Medulla oblongata (tissue), 1 donor: ENCODE measurements around the gene CALML5.

Experiments
- DNase-seq: peaks from one replicate; pipeline ENCODE4 v3.0.0-alpha.2; 2015; ENCODE audit errors: extremely low spot score

CALML5 gene

DNA sequence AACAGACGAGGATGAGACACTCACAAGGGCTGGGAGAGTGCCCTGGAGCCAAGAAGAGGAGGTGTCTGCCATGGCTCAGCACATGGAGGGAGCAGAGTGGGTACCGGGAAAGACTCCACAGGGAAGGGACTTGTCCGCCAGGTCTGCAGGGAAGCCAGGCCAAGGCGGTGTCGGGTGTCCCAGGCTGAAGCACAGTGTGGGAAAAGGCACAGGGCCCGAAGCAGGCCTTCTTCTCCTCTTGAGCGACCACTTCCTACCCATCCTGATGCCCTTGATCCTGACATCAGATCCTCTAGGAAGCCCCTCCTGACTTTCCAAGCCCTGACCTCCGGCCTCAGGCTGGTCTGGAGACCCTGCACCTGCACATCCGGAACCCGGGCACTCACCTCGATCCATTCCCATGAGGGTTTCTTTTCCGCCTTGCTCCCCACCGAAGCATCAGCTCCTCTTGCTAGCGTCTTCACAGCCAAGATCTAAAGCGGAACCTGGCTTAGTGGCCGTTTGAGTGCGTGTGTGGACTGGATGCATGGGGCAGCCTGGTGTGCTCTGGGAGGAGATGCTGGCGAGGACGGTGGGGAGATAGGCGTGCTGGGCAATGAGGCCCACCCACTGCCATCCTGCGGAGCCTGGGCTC lies 33.8 kb upstream of the CALML5 start:
- no peak for DNase-seq

DNA sequence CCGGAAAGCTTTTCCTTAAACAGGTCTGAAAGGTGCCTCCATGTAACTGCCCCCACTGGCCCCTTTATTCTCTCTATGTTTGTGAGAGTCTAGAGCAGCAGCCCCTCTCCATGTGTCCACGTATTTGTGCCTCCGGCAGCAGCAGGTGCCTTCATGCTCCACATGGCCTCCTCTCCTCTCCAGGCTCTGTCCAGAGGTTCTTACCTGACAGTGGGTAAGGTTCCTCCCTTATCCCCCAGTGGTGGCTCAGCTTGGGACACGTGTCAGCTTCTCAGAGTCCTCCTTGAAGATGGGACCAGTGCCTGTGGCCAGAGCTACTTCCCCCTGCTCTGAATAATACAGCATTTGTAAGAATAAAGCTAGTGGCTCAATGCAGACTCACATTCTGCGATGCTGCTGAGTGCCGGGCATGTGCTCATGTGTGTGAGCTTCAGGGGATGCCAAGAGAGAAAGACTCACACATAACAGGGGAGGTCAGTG lies 33.3 kb upstream of the CALML5 start:
- no peak for DNase-seq

DNA sequence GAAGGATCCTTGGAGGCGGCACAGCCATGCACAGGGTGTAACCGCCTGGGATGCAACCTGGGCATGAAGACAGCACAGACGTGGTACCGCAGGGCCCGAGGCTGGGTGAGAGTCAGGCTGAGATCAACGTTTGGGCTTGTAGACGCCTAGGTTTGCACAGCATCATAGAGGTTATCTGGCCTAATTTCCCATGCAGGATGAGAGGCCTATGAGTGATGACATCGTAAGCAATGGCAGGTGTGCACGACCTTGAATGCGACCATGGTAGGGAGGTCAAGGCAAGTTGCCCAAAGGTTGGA lies 32.9 kb upstream of the CALML5 start:
- no peak for DNase-seq

DNA sequence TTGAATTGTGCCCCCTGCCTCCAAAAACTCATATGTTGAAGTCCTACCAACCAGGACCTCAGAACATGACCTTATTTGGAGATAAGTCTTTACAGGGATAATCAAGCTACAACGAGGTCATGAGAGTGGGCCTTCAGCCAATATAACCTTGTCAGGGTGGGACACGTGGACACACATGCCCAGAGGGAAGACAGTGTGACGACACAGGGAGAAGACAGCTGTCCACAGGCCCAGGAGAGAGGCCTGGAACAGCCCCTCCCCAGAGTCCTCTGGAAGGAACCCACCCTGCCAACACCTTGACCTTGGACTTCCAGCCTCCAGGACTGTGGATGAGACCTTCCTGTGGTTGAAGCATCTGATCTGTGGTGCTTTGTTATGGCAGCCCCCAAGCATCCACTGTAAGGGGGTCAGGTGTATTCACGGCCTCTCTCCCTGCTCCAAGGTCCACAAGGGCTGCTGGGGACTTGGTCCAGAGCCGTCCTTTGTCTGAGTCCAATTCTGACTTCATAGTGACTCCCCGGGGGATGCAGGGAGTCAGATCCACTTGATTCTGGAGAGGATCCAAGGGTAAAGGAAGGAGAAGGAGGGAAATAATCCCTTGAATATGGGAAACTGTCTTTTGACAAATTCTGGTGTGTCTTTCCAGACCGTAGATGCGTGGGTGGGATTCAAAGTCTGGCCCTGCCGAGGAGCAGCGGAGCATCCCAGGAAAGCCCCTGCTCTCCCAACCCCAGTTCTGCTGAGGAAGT lies 32.4 kb upstream of the CALML5 start:
- no peak for DNase-seq

DNA sequence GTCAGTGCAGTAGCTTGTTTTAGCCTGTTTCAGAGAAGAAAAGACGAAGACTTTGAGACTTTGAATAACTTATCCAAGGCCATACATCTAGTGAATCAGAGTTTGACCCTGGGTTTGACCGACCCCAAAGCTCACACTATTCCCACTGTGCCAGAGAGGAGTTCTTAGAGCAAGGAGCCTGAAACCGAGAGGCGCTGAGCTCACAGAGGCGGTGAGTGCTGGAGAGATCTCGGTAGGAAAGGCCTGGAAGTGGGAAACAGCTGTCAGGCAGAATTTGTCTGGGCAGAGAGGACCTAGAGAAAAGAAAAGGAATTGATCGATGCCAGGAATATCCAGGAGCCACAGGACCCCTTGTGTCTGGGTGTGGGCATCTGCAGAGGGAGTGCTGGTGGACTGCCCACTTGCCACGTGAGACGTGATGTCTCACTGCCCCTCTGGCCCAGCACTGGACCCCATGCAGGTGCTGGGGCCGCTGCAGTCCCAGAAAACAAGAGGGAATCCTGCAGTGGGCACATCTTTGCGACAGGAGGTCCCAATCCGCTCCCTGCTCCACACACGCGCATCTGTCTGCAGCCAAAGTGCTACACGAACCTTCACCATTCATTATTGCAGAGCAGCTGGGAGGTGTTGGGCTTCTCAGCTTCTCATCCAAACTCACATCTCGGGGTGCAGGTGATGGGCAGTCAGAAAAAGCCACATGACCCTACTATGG lies 31.6 kb upstream of the CALML5 start:
- DNase-seq, result no peak

DNA sequence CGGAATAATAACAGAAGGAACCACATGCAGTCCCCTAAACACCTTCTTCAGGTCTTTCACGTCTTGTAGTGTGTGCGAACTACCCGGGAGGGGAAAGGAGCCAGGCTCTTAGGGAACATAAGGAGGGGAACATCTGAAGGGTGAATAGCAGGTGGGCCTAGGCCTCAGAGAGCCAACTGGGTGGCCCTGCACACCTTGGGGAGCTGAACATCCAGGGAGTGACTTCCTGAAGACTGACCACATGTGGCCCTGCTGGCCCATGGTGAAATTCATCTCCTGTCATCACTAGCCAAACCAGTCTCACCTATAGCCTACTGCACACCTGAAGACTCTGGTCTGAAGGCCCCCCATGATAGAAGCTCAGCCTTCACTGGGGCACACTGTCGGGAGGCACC lies 31.0 kb upstream of the CALML5 start:
- no peak for DNase-seq

DNA sequence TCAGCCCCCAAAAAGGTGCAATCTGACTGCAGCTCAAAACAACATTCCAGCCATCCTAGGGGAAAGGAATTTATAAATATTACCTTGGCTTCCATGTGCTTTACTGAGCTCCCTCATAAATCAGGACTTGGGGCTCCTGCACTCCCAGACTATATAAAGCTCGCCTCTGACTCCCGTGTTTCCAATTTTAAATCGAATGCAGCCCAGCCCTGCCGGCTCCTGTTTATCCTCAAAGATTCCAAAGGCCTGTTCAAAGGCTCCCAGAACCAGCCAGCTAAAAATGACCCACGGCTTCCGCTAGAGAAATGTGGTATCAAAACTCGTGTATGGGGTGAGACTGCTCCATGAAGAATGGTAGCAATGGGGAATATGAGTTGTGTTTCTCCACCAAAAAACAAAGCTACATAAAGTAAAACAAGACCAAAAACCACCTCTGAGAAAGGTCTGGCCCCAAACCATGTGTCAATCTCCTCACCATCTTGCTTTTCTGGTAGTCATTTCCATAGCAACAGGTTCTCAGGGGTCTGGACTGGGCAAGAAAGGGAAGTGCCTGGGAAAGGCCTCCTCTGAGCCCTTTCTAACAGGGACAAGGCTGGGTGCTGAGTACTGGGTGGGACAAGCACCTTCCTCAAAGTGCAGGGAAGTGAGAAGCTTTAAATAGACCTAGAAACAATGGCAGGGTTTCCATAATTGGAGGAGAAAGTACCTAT lies 30.5 kb upstream of the CALML5 start:
- no peak for DNase-seq

GRCh38 chr10:5528989-5529701 lies 29.8 kb upstream of the CALML5 start:
- DNase-seq, result no peak

DNA sequence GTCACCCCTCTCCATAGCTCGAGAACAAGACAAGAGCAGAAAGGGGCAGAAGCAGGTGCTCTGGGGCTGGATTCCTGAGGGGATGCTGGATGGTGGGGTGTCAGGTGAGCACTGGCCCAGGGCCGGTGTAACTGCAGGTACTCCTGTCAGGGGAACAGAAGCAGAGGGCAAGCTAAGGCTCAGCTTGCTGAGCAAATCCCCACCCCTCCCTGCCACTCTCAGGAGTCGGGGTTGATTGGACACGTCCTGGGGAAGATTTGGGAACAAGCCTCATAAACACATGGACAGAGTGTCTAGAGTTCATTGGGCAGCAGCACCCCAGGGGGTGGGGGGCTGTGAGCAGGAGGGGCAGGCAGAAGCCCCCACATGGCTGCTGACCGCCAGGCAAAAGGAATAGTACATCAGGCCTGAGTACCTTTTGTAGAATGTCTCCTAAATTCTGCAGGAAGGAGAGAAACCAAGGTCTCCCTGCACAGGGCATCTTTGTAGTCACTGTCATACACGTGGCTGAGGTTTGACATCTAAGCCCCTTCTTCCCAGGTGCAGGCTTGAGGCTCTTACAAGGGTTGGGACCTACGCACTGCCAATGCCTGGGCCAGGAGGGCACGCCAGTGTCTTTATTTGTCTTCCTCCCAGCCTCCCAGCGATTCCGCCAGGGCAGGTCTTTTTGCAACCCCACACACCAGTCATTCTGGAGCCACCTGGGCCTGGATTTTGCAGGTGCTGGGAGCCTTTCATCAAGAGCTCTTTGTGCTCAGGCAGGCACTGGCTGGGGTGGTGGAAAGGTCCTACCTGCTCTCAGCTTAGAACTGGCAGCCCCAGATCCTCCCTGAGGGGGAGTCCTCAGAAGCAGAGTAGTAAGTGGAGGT lies 28.2 kb upstream of the CALML5 start:
- no peak for DNase-seq

GRCh38 chr10:5526691-5527331 lies 27.4 kb upstream of the CALML5 start:
- no peak for DNase-seq

DNA sequence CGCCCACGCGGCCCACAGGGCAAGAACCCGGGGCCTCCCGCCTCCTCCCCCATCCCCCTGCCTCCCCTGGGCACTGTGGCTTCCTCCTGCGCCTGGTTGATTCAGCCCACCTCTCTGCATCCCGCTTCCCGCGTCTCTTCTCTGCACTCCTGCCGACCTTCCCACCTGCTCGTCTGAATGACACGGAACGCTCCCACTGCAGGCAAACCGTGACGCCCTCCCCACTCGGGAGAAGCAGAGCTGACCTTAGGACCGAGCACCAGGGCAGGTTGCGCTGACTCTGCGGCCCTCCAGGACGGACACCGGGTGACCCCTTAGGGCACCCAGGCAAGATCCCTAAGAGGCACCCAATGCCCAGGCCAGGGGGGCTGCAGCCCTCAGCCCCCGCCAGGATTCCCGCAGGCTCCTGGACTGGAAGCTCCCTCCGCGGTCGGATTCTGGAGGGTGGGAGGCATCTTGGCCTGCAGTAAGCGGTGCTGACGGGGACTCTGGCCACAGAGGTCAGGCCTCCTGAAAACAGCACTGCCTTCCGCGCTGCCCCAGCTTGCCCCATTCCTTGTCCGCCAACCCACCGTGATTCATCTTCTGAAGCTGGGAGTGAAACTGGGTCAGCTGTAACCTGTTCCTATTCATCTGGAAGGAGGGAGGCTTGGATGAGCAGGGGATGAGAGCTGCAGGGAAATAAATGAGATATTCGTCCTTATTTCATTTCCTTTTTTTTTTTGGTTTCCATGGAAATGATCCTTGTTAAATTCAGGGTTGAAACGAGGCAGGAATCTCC lies 26.4 kb upstream of the CALML5 start:
- no peak for DNase-seq

- no peak for DNase-seq
Measured at GRCh38 chr10:5524641-5525560, 25.5 kb upstream of the CALML5 start, which contains the start of gene CALML3. Gene CALML3 (plus strand): TSS chr10:5524961. CDS start chr10:5525086, 125 bp downstream.

- no peak for DNase-seq
Measured at GRCh38 chr10:5523796-5524574, 24.6 kb upstream of the CALML5 start.

- DNase-seq, result no peak
Measured at GRCh38 chr10:5522913-5523560, 23.7 kb upstream of the CALML5 start.

DNA sequence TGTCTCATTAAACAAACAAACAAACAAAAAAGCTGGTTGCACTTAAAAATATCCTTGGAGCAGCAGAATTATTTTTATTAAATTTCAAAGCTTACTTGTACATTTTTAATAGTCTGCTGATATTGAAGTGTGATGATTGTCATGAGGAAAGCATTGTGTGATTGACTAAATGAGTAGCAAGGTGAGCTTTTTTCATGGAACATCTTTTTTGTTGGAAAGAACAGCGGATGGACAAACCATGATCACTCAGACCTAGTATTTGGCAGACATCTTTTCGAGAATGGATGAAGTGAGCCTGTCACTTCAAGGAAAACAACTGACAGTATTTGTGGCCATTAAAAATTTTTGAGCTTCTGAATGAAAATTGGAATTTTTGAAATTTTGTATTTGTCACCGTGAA lies 19.7 kb upstream of the CALML5 start:
- no peak for DNase-seq

GRCh38 chr10:5518143-5518542 lies 18.8 kb upstream of the CALML5 start:
- DNase-seq, result no peak

- DNase-seq, result no peak
Measured at GRCh38 chr10:5517546-5517945, 18.2 kb upstream of the CALML5 start.
